DND-41 (cell line): ENCODE measurements around the gene PIEZO1.

Source experiments
- CTCF ChIP-seq: IDR thresholded peaks from 2 replicates; pipeline ENCODE4 v1.5.1; 2012; ENCODE audit warnings: borderline replicate concordance, low read length, moderate library complexity, mild to moderate bottlenecking; ENCODE audit not compliant: poor library complexity, severe bottlenecking; ENCODE audit errors: extremely low read depth
- EZH2 ChIP-seq: IDR thresholded peaks from 3 replicates; pipeline ENCODE4 v1.6.1; 2012; ENCODE audit warnings: borderline replicate concordance, low read depth, mild to moderate bottlenecking, moderate library complexity, low read length, inconsistent platforms; ENCODE audit not compliant: severe bottlenecking

- no peak for TF ChIP-seq EZH2
- TF ChIP-seq CTCF = no peak
Measured at GRCh38 chr16:88723911-88724310, 61.1 kb downstream of the PIEZO1 start.
